ENCODE measurements around the gene FNDC3B.

GRCh38 chr3:172182797-172183196 lies 143.4 kb downstream of the FNDC3B start:
- TF ChIP-seq POLR2A (IDR thresholded peaks at IDR 0.05) (no peak), CTCF (IDR thresholded peaks at IDR 0.05 in 8 of 11, conservative IDR thresholded peaks at IDR 0.05 in 3 of 11) (no peak)
